ENCODE results near the gene DAND5.

Gene DAND5

DNA sequence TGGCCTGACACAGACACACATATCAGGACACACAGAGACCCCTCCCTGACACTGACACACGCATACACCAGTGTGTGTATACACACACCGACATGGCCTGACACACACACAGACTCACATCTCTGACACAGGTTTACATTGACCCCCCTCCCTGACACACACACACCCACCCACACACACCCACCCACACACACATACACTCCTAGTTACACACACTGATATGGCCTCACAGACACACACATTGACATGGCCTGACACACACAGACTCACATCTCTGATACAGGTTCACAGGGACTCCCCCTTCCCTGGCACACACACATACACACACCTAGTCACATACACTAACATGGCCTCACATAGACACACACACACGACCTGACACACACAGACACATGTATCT is 21.5 kb downstream of the DAND5 start:
- Histone ChIP-seq H3K9me3 (ENCODE audit: control insufficient read depth, insufficient read depth, low read length) (peaks cover 2% of the 10 kb centered on the region; the same call in 1 of the 2 replicates), H3K27ac (ENCODE audit: low read depth, low read length) (no peak overlapping the region), H3K4me2 (ENCODE audit: low read length) (no peak overlapping the region), H3K79me2 (ENCODE audit: control insufficient read depth, low read length) (no peaks in the 10 kb centered on the region), H3F3A (ENCODE audit: control insufficient read depth, insufficient read depth) (no peaks in the 10 kb centered on the region), H3K4me1 (ENCODE audit: control insufficient read depth, low read length) (no peaks in the 10 kb centered on the region), H3K4me3 (ENCODE audit: low read length) (no peak overlapping the region), H3K36me3 (ENCODE audit: control insufficient read depth, low read length) (no peaks in the 10 kb centered on the region), H3K27me3 (ENCODE audit: control insufficient read depth, low read length) (peaks cover 17% of the 10 kb centered on the region), H3K9me2 (replicated peaks; ENCODE audit: control insufficient read depth, low read length) (no peaks in the 10 kb centered on the region), H4K20me1 (ENCODE audit: control insufficient read depth, insufficient read depth, low read depth, low read length) (no peaks in the 10 kb centered on the region)
- TF ChIP-seq CTCF (IDR thresholded peaks at IDR 0.05; ENCODE audit: low read depth, low read length, poor library complexity, severe bottlenecking) = no peak
- TF ChIP-seq EZH2phosphoT487 (IDR thresholded peaks at IDR 0.05; ENCODE audit: borderline replicate concordance, low read length) = no peak

DNA sequence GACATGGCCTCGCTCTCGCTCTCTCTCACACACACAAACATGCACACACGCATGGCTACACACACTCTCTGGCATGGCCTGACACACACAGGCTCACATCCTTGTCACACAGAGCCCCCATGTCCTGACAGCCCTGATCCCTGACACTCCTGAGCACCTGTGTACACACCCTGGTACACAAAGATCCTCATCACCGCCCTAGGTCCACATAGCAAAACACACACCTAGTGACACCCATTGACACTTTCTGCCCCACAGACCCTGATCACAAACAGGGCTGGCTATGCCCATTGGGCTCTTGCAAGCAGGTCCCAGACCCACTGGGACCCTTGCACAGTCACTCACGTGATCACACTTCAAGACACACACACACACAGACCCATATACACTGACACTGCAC is 21.9 kb downstream of the DAND5 start:
- Histone ChIP-seq H3K79me2 (ENCODE audit: control insufficient read depth, low read length) (no peaks in the 10 kb centered on the region), H3K4me2 (ENCODE audit: low read length) (no peak overlapping the region), H3F3A (ENCODE audit: control insufficient read depth, insufficient read depth) (no peaks in the 10 kb centered on the region), H3K27me3 (ENCODE audit: control insufficient read depth, low read length) (peaks cover 21% of the 10 kb centered on the region), H3K9me2 (replicated peaks; ENCODE audit: control insufficient read depth, low read length) (no peaks in the 10 kb centered on the region), H3K9me3 (ENCODE audit: control insufficient read depth, insufficient read depth, low read length) (peaks cover 2% of the 10 kb centered on the region; the same call in 1 of the 2 replicates), H3K36me3 (ENCODE audit: control insufficient read depth, low read length) (no peaks in the 10 kb centered on the region), H3K4me3 (ENCODE audit: low read length) (no peak overlapping the region), H3K27ac (ENCODE audit: low read depth, low read length) (no peak overlapping the region), H3K4me1 (ENCODE audit: control insufficient read depth, low read length) (no peaks in the 10 kb centered on the region), H4K20me1 (ENCODE audit: control insufficient read depth, insufficient read depth, low read depth, low read length) (no peaks in the 10 kb centered on the region)
- no peak for TF ChIP-seq EZH2phosphoT487 (IDR thresholded peaks at IDR 0.05; ENCODE audit: borderline replicate concordance, low read length)
- no peak for TF ChIP-seq CTCF (IDR thresholded peaks at IDR 0.05; ENCODE audit: low read depth, low read length, poor library complexity, severe bottlenecking)

GRCh38 chr19:12992729-12993128 is 23.4 kb downstream of the DAND5 start:
- no peak overlapping the region for H3K4me3 ChIP-seq (ENCODE audit: low read length)
- no peaks in the 10 kb centered on the region for H3K4me1 ChIP-seq (ENCODE audit: control insufficient read depth, low read length)
- no peak for TF ChIP-seq EZH2phosphoT487 (IDR thresholded peaks at IDR 0.05; ENCODE audit: borderline replicate concordance, low read length)
- TF ChIP-seq CTCF (IDR thresholded peaks at IDR 0.05; ENCODE audit: low read depth, low read length, poor library complexity, severe bottlenecking) = no peak

More at GRCh38 chr19:12992729-12993128, 23.4 kb downstream of the DAND5 start:
- Histone ChIP-seq H3F3A (ENCODE audit: control insufficient read depth, insufficient read depth) (no peaks in the 10 kb centered on the region), H3K9me2 (replicated peaks; ENCODE audit: control insufficient read depth, low read length) (no peaks in the 10 kb centered on the region), H4K20me1 (ENCODE audit: control insufficient read depth, insufficient read depth, low read depth, low read length) (no peaks in the 10 kb centered on the region), H3K27me3 (ENCODE audit: control insufficient read depth, low read length) (peaks cover 22% of the 10 kb centered on the region), H3K4me2 (ENCODE audit: low read length) (no peak overlapping the region), H3K79me2 (ENCODE audit: control insufficient read depth, low read length) (no peaks in the 10 kb centered on the region), H3K9me3 (ENCODE audit: control insufficient read depth, insufficient read depth, low read length) (peaks cover 2% of the 10 kb centered on the region; the same call in 1 of the 2 replicates), H3K36me3 (ENCODE audit: control insufficient read depth, low read length) (no peaks in the 10 kb centered on the region), H3K27ac (ENCODE audit: low read depth, low read length) (no peak overlapping the region)
